Breast epithelium (tissue), 4 donors: Measurements from ENCODE around the gene CDH20. TPM values are rescaled to one million over a fixed set of nuclear protein-coding genes. Genes with fewer than 3 reads are reported as not detected.

Experiments used
- DNase-seq, 2 donors: peaks; one replicate each; pipeline ENCODE4 v3.0.0-alpha.2; 2019; ENCODE audit warnings: low spot score in 2 of 2
- H3K27ac ChIP-seq, 2 donors: fragments of 200-600 bp; sonication (generic) in 1 of 2; one replicate each; pipeline ENCODE4 v1.5.1; 2016 to 2019; ENCODE audit warnings: mild to moderate bottlenecking in 1 of 2
- H3K27me3 ChIP-seq, 2 donors: fragments of 200-600 bp; sonication (generic) in 1 of 2; one replicate each; pipeline versions ENCODE4 v1.5.1 to v1.6.0; 2017 to 2019; ENCODE audit warnings: control low read depth in 1 of 2, mild to moderate bottlenecking in 1 of 2
- H3K36me3 ChIP-seq: fragments of 200-600 bp; one replicate; pipeline ENCODE4 v1.5.1; 2019
- H3K4me1 ChIP-seq, 2 donors: fragments of 200-600 bp; sonication (generic); one replicate each; pipeline ENCODE4 v1.5.1; 2016 to 2019; ENCODE audit warnings: control low read depth in 1 of 2
- H3K4me3 ChIP-seq, 3 donors: fragments of 200-600 bp; sonication (generic); 1 replicate in 2 of 3; 2 replicates in 1 of 3; pipeline ENCODE4 v1.5.1; 2016 to 2019; ENCODE audit warnings: mild to moderate bottlenecking in 3 of 3, moderate library complexity in 2 of 3
- H3K9me3 ChIP-seq, 2 donors: fragments of 200-600 bp; sonication (generic) in 1 of 2; one replicate each; pipeline ENCODE4 v1.5.1; 2016 to 2019; ENCODE audit warnings: control low read depth in 1 of 2
- POLR2A ChIP-seq: fragments of 450-650 bp; IDR thresholded peaks from one replicate; pipeline ENCODE4 v1.6.1; 2016; ENCODE audit warnings: antibody characterized with exemption, mild to moderate bottlenecking, moderate library complexity
- POLR2AphosphoS5 ChIP-seq, 3 donors: sonication (generic); formaldehyde crosslinking; IDR thresholded peaks; one replicate each; pipeline ENCODE4 v1.6.1; 2017; ENCODE audit warnings: antibody characterized with exemption in 3 of 3
- intact Hi-C: fragments of 100-400 bp; cut with DNase I; formaldehyde crosslinking; loops from one replicate; pipeline ENCODE4 v1.15.1; 2023; ENCODE audit warnings: low total_unique reads
- total RNA-seq, 3 donors: library from RNA; depleted of rRNA; stranded (reverse); fragments of >200 nt; gene quantifications; one replicate each; pipeline ENCODE4 v1.1.0, GENCODE V29; 2016
- TF ChIP-seq, protein P1 (sequence below), 3 donors: fragments of 450-650 bp; IDR thresholded peaks; one replicate each; pipeline ENCODE4 v1.5.1; 2016 to 2017; ENCODE audit warnings: antibody characterized with exemption in 3 of 3, mild to moderate bottlenecking in 3 of 3, moderate library complexity in 3 of 3

CDH20 gene
- total RNA-seq, 3 donors from 2014 or later: 0.66 to 18.1 (median 1.2) TPM

GRCh38 chr18:61474918-61475317, 141.7 kb downstream of the CDH20 start:
- DNase-seq: no peak
- no peak overlapping the region for H3K27ac ChIP-seq
- H3K9me3 ChIP-seq: no peaks in the 10 kb centered on the region
- H3K27me3 ChIP-seq: peaks cover 0 to 5% of the 10 kb centered on the region in 2 donors
- TF ChIP-seq POLR2AphosphoS5 (IDR thresholded peaks at IDR 0.05) (no peak), POLR2A (no peak)
- TF ChIP-seq, protein P1, sequence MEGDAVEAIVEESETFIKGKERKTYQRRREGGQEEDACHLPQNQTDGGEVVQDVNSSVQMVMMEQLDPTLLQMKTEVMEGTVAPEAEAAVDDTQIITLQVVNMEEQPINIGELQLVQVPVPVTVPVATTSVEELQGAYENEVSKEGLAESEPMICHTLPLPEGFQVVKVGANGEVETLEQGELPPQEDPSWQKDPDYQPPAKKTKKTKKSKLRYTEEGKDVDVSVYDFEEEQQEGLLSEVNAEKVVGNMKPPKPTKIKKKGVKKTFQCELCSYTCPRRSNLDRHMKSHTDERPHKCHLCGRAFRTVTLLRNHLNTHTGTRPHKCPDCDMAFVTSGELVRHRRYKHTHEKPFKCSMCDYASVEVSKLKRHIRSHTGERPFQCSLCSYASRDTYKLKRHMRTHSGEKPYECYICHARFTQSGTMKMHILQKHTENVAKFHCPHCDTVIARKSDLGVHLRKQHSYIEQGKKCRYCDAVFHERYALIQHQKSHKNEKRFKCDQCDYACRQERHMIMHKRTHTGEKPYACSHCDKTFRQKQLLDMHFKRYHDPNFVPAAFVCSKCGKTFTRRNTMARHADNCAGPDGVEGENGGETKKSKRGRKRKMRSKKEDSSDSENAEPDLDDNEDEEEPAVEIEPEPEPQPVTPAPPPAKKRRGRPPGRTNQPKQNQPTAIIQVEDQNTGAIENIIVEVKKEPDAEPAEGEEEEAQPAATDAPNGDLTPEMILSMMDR (IDR thresholded peaks at IDR 0.05): no peak
- no peaks in the 10 kb centered on the region for H3K4me1 ChIP-seq
- H3K4me3 ChIP-seq: no peak overlapping the region
- intact Hi-C loops: no loop called here
- no peaks in the 10 kb centered on the region for H3K36me3 ChIP-seq

DNA sequence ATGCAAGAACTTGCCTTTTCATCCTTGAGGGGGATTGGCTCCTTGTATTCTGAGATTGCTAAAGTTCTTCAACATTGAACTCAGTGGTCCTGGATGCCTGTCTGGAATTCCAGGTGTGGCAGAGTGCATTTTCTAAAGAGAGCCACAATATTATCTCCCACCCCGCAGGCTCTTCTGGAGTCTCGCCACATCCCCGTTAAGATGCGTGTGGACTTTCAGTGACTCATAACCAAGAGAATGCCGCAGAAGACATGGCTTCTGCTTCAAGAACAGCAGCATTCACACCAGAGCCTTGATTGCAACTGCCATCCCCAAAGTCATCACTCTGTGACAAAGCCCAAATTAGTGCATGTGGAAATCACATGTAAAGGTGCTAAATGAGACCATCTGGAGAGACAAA, 142.7 kb downstream of the CDH20 start:
- TF ChIP-seq POLR2A (no peak), POLR2AphosphoS5 (IDR thresholded peaks at IDR 0.05) (no peak)
- TF ChIP-seq, protein P1 (IDR thresholded peaks at IDR 0.05): no peak
- H3K27me3 ChIP-seq: peaks cover 0 to 5% of the 10 kb centered on the region in 2 donors
- no peak overlapping the region for H3K4me3 ChIP-seq
- no peak overlapping the region for H3K27ac ChIP-seq
- no peak for DNase-seq
- intact Hi-C loops: no loop called here
- H3K4me1 ChIP-seq: no peaks in the 10 kb centered on the region
- H3K36me3 ChIP-seq: no peaks in the 10 kb centered on the region
- no peaks in the 10 kb centered on the region for H3K9me3 ChIP-seq

GRCh38 chr18:61489334-61489733, 156.1 kb downstream of the CDH20 start:
- intact Hi-C loops: loop anchor here (1.0 kb wide), 1 partner anchor 12 kb away; no protein-coding TSS in a partner anchor
- H3K4me1 ChIP-seq: no peaks in the 10 kb centered on the region
- H3K27me3 ChIP-seq: no peaks in the 10 kb centered on the region
- no peak overlapping the region for H3K27ac ChIP-seq
- no peak overlapping the region for H3K4me3 ChIP-seq
- no peak for DNase-seq
- no peaks in the 10 kb centered on the region for H3K9me3 ChIP-seq
- TF ChIP-seq, protein P1 (IDR thresholded peaks at IDR 0.05): no peak
- no peak for TF ChIP-seq POLR2AphosphoS5 (IDR thresholded peaks at IDR 0.05)
- TF ChIP-seq POLR2A: no peak
- no peaks in the 10 kb centered on the region for H3K36me3 ChIP-seq

DNA sequence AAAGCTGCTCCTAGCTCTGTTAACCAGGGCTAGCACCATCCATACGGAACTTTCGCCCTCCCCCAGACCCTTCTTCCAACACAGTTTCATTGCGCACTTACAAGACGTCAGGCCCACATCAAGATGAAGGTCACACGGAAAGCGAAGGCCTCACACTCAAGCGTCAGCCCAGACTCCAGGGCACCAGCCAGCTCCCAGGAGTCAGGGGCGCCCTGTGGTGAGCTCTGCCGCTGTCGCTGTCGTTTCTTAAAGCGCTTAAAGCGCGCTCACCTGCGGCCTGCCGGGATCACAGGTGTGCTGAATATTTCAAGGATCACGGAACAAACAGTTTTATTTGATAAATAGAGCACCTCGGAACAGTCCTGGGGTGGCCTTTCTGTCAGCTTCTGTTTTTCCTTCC, 163.1 kb downstream of the CDH20 start:
- H3K27ac ChIP-seq: no peak overlapping the region
- no peak overlapping the region for H3K4me3 ChIP-seq
- TF ChIP-seq POLR2AphosphoS5 (IDR thresholded peaks at IDR 0.05) (no peak), POLR2A (no peak)
- TF ChIP-seq, protein P1 (IDR thresholded peaks at IDR 0.05): no peak
- intact Hi-C loops: no loop called here
- DNase-seq: no peak
- H3K9me3 ChIP-seq: no peaks in the 10 kb centered on the region
- H3K27me3 ChIP-seq: no peaks in the 10 kb centered on the region
- no peaks in the 10 kb centered on the region for H3K36me3 ChIP-seq
- no peaks in the 10 kb centered on the region for H3K4me1 ChIP-seq

DNA sequence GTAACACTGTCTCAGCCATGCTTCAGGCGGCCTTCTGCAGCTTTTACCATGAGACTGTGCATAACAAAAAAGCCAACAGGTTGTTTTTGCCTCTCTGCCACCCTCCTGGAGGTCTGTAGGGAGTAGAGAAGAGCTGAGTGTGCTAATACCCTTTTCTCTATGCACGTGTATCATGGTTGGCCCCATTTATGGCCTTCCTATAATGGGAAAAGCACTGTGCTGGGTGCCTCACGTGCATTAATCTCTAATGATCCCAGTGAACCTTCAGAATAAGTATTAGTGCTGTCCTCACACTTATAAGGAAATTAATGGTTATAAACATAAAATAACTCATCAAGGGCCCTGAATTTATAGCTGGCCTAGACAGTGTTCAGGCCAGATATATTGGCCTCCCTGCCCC, 164.2 kb downstream of the CDH20 start:
- Histone ChIP-seq H3K4me3 (no peak overlapping the region), H3K27ac (no peak overlapping the region), H3K27me3 (no peaks in the 10 kb centered on the region), H3K36me3 (no peaks in the 10 kb centered on the region), H3K4me1 (no peaks in the 10 kb centered on the region), H3K9me3 (no peaks in the 10 kb centered on the region)
- intact Hi-C loops: no loop called here
- DNase-seq: no peak
- TF ChIP-seq POLR2AphosphoS5 (IDR thresholded peaks at IDR 0.05) (no peak), POLR2A (no peak)
- TF ChIP-seq, protein P1 (IDR thresholded peaks at IDR 0.05): no peak
